ENCODE results near the gene SPEM1.
A peak's percentile ranks its signal among the peaks of the same experiment; 100 is the strongest.

SPEM1 gene

DNA sequence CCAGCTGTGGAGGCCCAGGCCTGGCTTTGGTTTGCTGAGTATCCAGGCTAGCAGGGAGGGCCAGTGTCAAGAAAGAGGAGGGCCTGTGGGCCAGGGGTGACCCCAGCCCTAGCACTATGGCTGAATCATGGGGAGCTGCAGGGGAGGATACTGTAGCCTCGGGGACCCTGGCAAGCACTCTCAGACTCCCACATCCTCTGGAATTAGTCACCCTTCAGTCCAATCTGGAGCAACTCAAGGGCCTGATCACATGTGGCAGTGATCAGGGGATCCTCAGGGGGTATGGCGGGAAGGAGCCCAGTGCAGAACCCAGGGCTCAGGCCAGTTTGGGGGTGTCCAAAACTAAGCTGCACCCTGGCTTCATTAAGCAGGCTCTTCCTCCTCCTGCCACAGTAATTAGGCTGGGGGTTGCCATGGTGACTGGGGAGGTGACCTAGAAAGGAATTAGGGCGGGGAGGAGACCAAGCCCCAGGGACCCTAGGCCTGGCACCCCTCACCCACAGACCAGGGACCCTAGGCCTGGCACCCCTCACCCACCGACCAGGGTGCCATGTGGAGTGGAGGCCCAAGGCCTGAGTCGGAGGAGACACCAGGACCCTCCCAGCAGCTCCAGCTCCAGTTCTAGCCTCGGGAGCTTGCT, 6.7 kb upstream of the SPEM1 start:
- in situ Hi-C loops (cut with HindIII; ENCODE audit: low pct_ligation_motif_present, low pct_unique_long_range_greater_than_20kb, low sequenced_read_pairs): no loop called here
- DNase-seq: no peak

DNA sequence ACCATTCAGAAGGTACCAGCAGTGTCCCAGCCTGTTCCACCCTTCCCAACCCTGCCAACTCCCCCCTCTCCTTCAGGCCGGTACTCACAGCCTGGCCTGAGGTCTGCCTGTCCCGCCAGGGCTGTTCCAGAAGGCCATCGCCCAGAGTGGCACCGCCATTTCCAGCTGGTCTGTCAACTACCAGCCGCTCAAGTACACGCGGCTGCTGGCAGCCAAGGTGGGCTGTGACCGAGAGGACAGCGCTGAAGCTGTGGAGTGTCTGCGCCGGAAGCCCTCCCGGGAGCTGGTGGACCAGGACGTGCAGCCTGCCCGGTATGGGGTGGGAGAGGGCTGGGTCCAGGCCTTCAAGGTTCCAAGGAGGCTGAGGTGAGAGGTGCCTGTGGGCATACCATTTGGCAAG, 5.3 kb upstream of the SPEM1 start:
- no peak for DNase-seq
- in situ Hi-C loops (cut with HindIII; ENCODE audit: low pct_ligation_motif_present, low pct_unique_long_range_greater_than_20kb, low sequenced_read_pairs): no loop called here

- DNase-seq: no peak
- in situ Hi-C loops (cut with HindIII; ENCODE audit: low pct_ligation_motif_present, low pct_unique_long_range_greater_than_20kb, low sequenced_read_pairs): no loop called here
Measured at GRCh38 chr17:7415784-7416183, 4.3 kb upstream of the SPEM1 start.

DNA sequence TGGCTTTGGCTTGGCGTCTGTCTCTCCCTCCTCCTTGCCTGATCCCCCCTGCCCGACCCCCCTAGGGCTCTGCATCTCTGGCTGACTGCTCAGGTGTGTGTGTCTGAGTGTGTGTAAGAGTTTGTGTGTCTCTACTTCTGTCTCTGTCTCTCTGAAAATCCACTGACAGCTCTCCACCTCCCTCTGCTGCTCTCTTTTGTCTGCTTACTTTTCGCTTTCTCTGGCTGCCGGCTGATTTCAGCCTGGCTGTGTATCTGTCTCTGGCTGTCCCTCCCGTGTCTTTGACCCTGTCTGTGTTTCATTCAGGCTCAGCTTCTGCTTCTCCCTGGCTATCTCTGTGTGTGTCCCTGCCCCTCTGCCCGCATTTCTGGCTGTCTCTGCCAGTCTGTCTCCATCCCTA, 3.8 kb upstream of the SPEM1 start:
- DNase-seq: no peak

DNA sequence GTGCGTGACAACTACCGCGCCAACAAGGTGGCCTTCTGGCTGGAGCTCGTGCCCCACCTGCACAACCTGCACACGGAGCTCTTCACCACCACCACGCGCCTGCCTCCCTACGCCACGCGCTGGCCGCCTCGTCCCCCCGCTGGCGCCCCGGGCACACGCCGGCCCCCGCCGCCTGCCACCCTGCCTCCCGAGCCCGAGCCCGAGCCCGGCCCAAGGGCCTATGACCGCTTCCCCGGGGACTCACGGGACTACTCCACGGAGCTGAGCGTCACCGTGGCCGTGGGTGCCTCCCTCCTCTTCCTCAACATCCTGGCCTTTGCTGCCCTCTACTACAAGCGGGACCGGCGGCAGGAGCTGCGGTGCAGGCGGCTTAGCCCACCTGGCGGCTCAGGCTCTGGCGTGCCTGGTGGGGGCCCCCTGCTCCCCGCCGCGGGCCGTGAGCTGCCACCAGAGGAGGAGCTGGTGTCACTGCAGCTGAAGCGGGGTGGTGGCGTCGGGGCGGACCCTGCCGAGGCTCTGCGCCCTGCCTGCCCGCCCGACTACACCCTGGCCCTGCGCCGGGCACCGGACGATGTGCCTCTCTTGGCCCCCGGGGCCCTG, 3.0 kb upstream of the SPEM1 start:
- in situ Hi-C loops (cut with HindIII; ENCODE audit: low pct_ligation_motif_present, low pct_unique_long_range_greater_than_20kb, low sequenced_read_pairs): no loop called here
- no peak for DNase-seq

More for the DNA sequence above, 3.8 kb upstream of the SPEM1 start:
- in situ Hi-C loops (cut with HindIII; ENCODE audit: low pct_ligation_motif_present, low pct_unique_long_range_greater_than_20kb, low sequenced_read_pairs): no loop called here

DNA sequence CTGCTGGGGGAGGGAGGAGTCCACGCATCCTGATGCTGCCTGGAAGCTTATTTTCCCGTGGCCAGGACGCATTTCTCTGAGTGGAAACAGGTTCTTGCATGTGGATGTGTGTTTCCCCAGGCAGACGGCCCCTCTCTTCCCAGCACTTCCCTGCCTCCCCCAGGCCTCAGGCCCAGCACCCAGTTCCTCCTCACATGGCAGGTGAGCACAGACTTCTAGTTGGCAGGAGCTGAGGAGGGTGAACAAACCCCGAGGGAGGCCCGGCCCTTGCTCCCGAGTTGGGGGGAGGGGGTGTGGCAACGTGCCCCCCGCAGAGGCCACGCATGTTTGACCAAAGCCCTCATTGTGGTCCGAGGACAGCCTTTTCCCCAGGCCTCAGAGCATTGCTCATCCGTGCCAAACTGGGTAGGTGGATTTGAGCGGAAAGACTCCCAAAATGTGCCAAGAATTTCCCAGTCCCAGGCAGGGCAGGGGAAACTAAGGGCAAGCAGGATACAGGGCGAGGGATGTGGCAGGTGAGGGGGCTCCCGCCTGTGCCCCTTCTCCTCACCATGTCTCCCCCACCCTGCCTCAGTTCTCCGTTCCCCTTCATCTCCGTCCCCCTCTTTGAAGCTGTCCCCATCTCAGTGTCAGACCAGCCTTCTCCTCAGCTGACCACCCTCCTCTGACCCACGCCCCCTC, 1.5 kb upstream of the SPEM1 start:
- in situ Hi-C loops (cut with HindIII; ENCODE audit: low pct_ligation_motif_present, low pct_unique_long_range_greater_than_20kb, low sequenced_read_pairs): no loop called here
- DNase-seq: no peak

GRCh38 chr17:7421186-7421585, 1.1 kb downstream of the SPEM1 start:
- in situ Hi-C loops (cut with HindIII; ENCODE audit: low pct_ligation_motif_present, low pct_unique_long_range_greater_than_20kb, low sequenced_read_pairs): no loop called here
- DNase-seq: no peak

- in situ Hi-C loops (cut with HindIII; ENCODE audit: low pct_ligation_motif_present, low pct_unique_long_range_greater_than_20kb, low sequenced_read_pairs): no loop called here
- DNase-seq: no peak
Measured at GRCh38 chr17:7423679-7424078, 3.6 kb downstream of the SPEM1 start.

- DNase-seq: no peak
- in situ Hi-C loops (cut with HindIII; ENCODE audit: low pct_ligation_motif_present, low pct_unique_long_range_greater_than_20kb, low sequenced_read_pairs): no loop called here
Measured at GRCh38 chr17:7425316-7425715, 5.2 kb downstream of the SPEM1 start, which contains the start of gene SPEM2. Gene SPEM2, plus strand, starts transcription at chr17:7425616. Its CDS starts 73 bp downstream, at chr17:7425689.

- in situ Hi-C loops (cut with HindIII; ENCODE audit: low pct_ligation_motif_present, low pct_unique_long_range_greater_than_20kb, low sequenced_read_pairs): no loop called here
- no peak for DNase-seq
Measured at GRCh38 chr17:7425756-7426155, 5.6 kb downstream of the SPEM1 start.

- DNase-seq: no peak
- in situ Hi-C loops (cut with HindIII; ENCODE audit: low pct_ligation_motif_present, low pct_unique_long_range_greater_than_20kb, low sequenced_read_pairs): no loop called here
Measured at GRCh38 chr17:7426203-7426863, 6.2 kb downstream of the SPEM1 start.

DNA sequence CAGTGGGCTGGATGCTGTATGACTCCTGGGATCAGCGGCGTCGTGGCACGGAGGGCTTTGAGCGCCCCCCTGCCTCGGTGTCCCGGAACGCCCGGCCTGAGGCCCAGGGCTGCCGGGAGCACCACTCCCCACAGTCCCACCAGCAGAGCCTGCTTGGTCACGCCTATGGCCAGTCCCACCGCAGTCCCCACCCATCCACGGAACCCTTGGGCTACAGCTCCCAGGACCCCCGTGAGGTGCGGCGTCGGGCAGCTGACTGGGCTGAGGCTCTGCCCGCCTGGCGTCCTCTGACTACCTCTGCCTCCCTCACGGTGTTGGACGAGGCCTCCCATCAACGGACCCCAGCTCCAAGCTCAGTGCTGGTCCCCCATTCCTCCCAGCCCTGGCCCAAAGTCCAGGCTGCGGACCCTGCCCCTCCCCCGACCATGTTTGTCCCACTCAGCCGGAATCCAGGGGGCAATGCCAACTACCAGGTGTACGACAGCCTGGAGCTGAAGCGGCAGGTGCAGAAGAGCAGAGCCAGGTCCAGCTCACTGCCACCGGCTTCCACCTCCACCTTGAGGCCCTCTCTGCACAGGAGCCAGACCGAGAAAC, 6.9 kb downstream of the SPEM1 start:
- in situ Hi-C loops (cut with HindIII; ENCODE audit: low pct_ligation_motif_present, low pct_unique_long_range_greater_than_20kb, low sequenced_read_pairs): no loop called here
- DNase-seq: no peak

- in situ Hi-C loops (cut with HindIII; ENCODE audit: low pct_ligation_motif_present, low pct_unique_long_range_greater_than_20kb, low sequenced_read_pairs): no loop called here
Measured at GRCh38 chr17:7427549-7427948, 7.4 kb downstream of the SPEM1 start.

GRCh38 chr17:7428557-7428956, 8.4 kb downstream of the SPEM1 start, which contains the start of gene SPEM3:
Gene SPEM3, plus strand, starts transcription at chr17:7428857. Its CDS starts 46 bp downstream, at chr17:7428903.
- in situ Hi-C loops (cut with HindIII; ENCODE audit: low pct_ligation_motif_present, low pct_unique_long_range_greater_than_20kb, low sequenced_read_pairs): no loop called here
- no peak for DNase-seq

More at GRCh38 chr17:7427549-7427948, 7.4 kb downstream of the SPEM1 start:
- no peak for DNase-seq

DNA sequence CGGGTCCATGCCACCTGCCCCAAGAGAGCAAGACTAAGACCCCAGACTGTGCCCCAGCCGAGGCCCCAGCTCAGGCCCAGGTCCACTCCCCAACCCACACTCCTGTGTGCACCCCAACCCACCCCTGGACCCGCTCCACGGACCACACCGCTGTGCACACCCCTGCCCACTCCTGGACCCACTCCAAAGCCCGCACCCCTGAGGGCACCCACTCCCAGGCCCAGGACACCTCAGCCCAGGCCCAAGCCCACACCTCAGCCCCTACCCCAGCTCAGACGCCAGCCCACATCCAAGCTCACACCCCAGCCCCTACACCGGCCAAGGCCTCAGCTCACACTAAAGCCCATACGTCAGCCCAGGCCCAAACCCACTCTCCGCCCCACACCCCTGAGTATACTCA, 9.6 kb downstream of the SPEM1 start:
- DNase-seq: no peak
- in situ Hi-C loops (cut with HindIII; ENCODE audit: low pct_ligation_motif_present, low pct_unique_long_range_greater_than_20kb, low sequenced_read_pairs): no loop called here

DNA sequence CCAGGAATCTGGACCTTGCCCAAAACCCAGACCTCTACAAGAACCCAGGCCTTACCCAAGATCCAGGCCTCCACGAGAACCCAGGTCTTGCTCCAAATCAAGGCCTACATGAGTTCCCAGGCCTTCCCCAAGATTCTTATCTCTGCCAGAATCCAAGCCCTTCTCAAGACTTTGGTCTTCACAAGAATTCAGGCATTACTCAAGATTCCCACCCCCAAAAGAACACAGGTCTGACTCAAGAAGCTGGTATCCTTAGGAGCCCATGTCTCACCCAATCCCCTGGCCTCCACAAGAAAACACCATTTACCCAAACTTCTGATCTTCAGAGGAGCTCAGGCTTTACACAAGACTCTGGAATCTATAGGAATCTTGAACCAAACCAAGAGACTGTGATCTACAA, 11.1 kb downstream of the SPEM1 start:
- in situ Hi-C loops (cut with HindIII; ENCODE audit: low pct_ligation_motif_present, low pct_unique_long_range_greater_than_20kb, low sequenced_read_pairs): no loop called here
- no peak for DNase-seq

DNA sequence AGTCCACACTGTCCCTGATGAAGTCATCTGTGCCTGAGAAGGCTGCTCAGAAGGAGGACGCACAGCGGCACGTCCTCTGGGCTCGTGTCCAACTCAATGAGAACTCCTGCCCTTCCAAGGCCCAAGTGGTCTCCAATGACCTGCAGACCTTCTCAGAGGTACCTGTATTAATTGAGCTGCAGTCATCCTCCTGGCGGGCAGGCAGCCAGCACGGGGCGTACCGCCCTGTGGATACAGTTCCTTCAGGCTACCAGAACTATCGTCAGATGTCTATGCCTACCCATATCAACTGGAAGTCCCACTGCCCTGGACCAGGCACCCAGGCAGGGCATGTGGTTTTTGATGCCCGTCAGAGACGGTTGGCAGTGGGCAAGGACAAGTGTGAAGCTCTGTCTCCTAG, 12.2 kb downstream of the SPEM1 start:
- in situ Hi-C loops (cut with HindIII; ENCODE audit: low pct_ligation_motif_present, low pct_unique_long_range_greater_than_20kb, low sequenced_read_pairs): no loop called here
- no peak for DNase-seq

DNA sequence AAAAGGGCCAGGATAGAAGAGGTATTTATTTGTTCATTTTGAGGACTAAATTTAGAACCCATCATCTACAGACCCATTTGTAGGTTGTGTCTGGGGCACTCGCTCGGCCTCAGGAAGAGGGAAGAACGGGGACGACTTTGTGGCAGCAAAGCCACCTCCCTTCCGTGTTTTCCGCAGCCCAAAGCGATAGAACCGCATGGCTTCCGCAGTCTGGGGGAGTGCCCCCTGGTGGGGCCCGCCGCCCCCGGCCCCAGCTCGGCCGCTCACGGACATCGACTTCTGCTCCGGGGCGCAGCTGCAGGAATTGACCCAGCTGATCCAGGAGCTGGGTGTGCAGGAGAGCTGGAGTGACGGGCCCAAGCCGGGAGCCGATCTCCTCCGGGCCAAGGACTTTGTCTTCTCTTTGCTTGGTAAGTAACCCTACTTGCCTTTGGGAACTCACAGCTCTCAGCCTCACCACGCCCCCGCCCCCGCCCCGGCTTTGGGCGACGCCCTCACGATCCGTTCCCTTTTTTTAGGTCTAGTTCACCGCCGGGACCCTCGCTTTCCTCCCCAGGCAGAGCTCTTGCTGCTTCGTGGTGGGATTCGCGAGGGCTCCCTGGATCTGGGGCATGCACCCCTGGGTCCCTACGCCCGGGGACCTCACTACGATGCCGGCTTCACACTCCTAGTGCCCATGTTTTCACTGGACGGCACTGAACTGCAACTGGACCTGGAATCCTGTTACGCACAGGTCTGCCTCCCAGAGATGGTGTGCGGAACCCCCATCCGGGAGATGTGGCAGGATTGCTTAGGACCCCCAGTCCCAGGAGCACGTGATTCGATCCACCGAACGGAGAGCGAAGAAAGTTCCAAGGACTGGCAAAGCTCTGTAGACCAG, 15.8 kb downstream of the SPEM1 start:
- peak; percentile 42 for DNase-seq
- in situ Hi-C loops (cut with HindIII; ENCODE audit: low pct_ligation_motif_present, low pct_unique_long_range_greater_than_20kb, low sequenced_read_pairs): no loop called here

Data from ACHN (cell line).